ENCODE measurements around the gene CCDC121. TPM values are rescaled to one million over a fixed set of nuclear protein-coding genes. Genes with fewer than 3 reads are reported as not detected.
A peak's percentile ranks its signal among the peaks of the same experiment; 100 is the strongest.
"Not testable (repeated sequence)": the region's sequence is repeated elsewhere in the genome, so short reads cannot be mapped to it uniquely, and the experiment has no call there.

The CCDC121 gene
- total RNA-seq, 4 donors from 2014 or later = 2.7 to 6.2 (median 5.2) TPM

GRCh38 chr2:27638037-27638637 is 9.3 kb upstream of the CCDC121 start:
- Histone ChIP-seq H3K27me3 (no peaks in the 10 kb centered on the region), H3K4me1 (no peaks in the 10 kb centered on the region), H3K4me3 (no peak overlapping the region), H3K27ac (replicated peaks in 1 of 4) (no peak overlapping the region), H3K9me3 (no peaks in the 10 kb centered on the region), H3K36me3 (peaks cover 74 to 100% (median 92%) of the 10 kb centered on the region in 4 donors)
- DNase-seq (ENCODE audit: extremely low spot score) = no peak
- TF ChIP-seq POLR2AphosphoS5 (IDR thresholded peaks at IDR 0.05) = no peak
- 87% methylated on average over 3 of the region's 3 CpGs for WGBS
- intact Hi-C loops (cut with DNase I) = no loop called here

DNA sequence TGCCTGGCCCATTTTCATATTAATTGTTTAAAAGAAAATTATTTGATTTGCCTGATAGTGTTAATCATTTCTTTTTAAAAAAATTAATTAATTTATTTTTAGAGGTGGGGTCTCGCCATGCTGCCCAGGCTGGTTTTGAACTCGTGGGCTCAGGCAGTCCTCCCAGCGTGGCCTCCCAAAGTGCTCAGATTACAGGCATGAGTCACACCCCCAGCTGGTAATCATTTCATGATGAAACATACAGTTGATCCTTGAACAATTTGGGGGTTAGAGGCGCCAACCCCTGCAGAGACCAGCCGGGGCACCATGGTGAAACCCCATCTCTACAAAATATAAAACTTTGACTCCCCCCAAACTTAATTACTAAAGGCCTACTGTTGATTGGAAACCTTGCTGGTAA is 8.0 kb upstream of the CCDC121 start:
- no peaks in the 10 kb centered on the region for H3K4me1 ChIP-seq
- 92% methylated on average over 5 of the region's 5 CpGs for WGBS
- TF ChIP-seq POLR2AphosphoS5 (IDR thresholded peaks at IDR 0.05) = no peak
- no peak for TF ChIP-seq EP300 (IDR thresholded peaks at IDR 0.05)
- TF ChIP-seq, protein P1, sequence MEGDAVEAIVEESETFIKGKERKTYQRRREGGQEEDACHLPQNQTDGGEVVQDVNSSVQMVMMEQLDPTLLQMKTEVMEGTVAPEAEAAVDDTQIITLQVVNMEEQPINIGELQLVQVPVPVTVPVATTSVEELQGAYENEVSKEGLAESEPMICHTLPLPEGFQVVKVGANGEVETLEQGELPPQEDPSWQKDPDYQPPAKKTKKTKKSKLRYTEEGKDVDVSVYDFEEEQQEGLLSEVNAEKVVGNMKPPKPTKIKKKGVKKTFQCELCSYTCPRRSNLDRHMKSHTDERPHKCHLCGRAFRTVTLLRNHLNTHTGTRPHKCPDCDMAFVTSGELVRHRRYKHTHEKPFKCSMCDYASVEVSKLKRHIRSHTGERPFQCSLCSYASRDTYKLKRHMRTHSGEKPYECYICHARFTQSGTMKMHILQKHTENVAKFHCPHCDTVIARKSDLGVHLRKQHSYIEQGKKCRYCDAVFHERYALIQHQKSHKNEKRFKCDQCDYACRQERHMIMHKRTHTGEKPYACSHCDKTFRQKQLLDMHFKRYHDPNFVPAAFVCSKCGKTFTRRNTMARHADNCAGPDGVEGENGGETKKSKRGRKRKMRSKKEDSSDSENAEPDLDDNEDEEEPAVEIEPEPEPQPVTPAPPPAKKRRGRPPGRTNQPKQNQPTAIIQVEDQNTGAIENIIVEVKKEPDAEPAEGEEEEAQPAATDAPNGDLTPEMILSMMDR (IDR thresholded peaks at IDR 0.05) = no peak
- TF ChIP-seq POLR2A (IDR thresholded peaks at IDR 0.05; ENCODE audit: low read depth) = no peak
- no peaks in the 10 kb centered on the region for H3K9me3 ChIP-seq
- H3K36me3 ChIP-seq = peaks cover 64 to 100% (median 91%) of the 10 kb centered on the region in 4 donors
- intact Hi-C loops (cut with DNase I) = no loop called here
- no peaks in the 10 kb centered on the region for H3K27me3 ChIP-seq
- no peak overlapping the region for H3K27ac ChIP-seq (replicated peaks in 1 of 4)
- H3K4me3 ChIP-seq = no peak overlapping the region
- DNase-seq (ENCODE audit: extremely low spot score) = no peak

DNA sequence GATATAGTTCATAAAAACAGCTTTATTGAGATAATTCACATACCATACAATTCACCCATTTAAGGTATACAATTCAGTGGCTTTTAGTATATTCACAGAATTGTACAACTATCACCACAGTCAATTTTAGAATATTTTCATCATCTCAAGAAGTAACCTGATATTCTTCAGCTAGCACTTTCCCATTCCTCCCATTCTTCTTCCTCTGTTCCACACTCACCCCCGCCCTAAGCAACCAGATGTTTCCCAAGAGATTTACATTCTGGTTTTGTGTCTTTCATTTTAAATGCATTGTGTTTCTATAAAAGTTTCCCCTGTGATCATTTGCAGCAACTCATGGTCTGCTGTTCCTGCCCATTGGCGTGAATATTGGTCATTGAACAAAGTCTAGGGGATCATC is 5.5 kb upstream of the CCDC121 start:
- Histone ChIP-seq H3K9me3 (no peaks in the 10 kb centered on the region), H3K4me3 (no peak overlapping the region), H3K36me3 (peaks cover 54 to 94% (median 81%) of the 10 kb centered on the region in 4 donors), H3K27me3 (no peaks in the 10 kb centered on the region), H3K4me1 (peaks cover 9 to 15% (median 14%) of the 10 kb centered on the region in 4 donors), H3K27ac (replicated peaks in 1 of 4) (no peak overlapping the region)
- intact Hi-C loops (cut with DNase I) = no loop called here
- WGBS = 97% methylated on average over 2 of the region's 2 CpGs
- no peak for DNase-seq (ENCODE audit: extremely low spot score)
- TF ChIP-seq POLR2AphosphoS5 (IDR thresholded peaks at IDR 0.05) (no peak), POLR2A (IDR thresholded peaks at IDR 0.05; ENCODE audit: low read depth) (no peak), EP300 (IDR thresholded peaks at IDR 0.05) (no peak)
- TF ChIP-seq, protein P1 (IDR thresholded peaks at IDR 0.05) = no peak

GRCh38 chr2:27630257-27630656 is 1.4 kb upstream of the CCDC121 start:
- intact Hi-C loops (cut with DNase I); H3K27me3 ChIP-seq; H3K9me3 ChIP-seq; H3K27ac ChIP-seq (replicated peaks in 1 of 4); H3K4me3 ChIP-seq; DNase-seq (ENCODE audit: extremely low spot score): not testable (repeated sequence)
- WGBS = 95% methylated on average over 2 of the region's 2 CpGs
- peaks cover 22 to 53% (median 43%) of the 10 kb centered on the region in 4 donors for H3K36me3 ChIP-seq
- H3K4me1 ChIP-seq = peaks cover 21 to 32% (median 29%) of the 10 kb centered on the region in 4 donors

DNA sequence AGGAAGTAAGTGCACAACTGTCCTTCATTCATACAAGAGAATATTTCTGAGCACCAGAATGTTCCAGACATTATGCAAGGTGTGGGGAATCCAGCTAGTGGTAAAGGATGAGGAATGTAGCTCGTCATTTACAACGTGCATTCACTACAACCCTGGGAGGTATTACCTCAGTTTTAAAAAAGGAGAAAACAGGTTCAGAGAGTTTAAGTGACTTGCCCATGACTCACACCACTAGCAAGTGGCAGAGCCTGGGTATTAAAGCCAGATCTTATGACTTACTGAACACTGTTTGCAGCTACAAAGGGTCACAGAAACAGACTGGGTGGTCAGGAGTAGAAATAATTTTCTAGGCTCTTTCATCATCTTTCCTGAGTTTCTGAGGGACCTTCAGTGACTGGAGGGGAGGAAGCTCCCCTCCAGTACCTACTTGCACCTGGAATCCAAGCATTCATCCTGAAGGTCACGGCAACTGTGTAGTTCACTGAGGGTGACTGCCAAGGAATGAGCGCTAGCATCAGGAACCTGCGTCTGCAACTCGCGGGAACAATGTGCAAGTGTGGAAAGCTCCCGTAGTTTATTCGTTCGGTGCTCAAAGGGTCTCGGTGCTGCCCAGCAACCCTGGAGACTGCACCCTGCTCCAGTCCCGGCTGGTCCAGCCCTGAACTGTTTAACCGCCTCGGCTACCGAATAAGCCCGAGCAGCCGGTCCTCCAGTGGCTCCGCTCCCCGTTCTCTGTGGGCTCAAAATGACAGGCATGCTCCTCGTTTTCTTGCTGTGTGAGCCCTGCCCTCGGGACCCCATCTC is 647 bp downstream of the CCDC121 start:
- Histone ChIP-seq H3K36me3 (peaks cover 14 to 48% (median 28%) of the 10 kb centered on the region in 4 donors), H3K27me3 (no peaks in the 10 kb centered on the region), H3K4me3 (peak overlapping the region; percentile 67 to 83 (median 76)), H3K4me1 (peaks cover 21 to 32% (median 29%) of the 10 kb centered on the region in 4 donors), H3K27ac (replicated peaks in 1 of 4) (peak overlapping the region; percentile 70 to 78 (median 73)), H3K9me3 (no peaks in the 10 kb centered on the region)
- no peak for TF ChIP-seq POLR2A (IDR thresholded peaks at IDR 0.05; ENCODE audit: low read depth)
- TF ChIP-seq, protein P1 (IDR thresholded peaks at IDR 0.05) = no peak
- no peak for TF ChIP-seq POLR2AphosphoS5 (IDR thresholded peaks at IDR 0.05)
- no peak for TF ChIP-seq EP300 (IDR thresholded peaks at IDR 0.05)
- DNase-seq (ENCODE audit: extremely low spot score) = no peak
- intact Hi-C loops (cut with DNase I) = no loop called here
- 4% methylated on average over 10 of the region's 21 CpGs for WGBS

DNA sequence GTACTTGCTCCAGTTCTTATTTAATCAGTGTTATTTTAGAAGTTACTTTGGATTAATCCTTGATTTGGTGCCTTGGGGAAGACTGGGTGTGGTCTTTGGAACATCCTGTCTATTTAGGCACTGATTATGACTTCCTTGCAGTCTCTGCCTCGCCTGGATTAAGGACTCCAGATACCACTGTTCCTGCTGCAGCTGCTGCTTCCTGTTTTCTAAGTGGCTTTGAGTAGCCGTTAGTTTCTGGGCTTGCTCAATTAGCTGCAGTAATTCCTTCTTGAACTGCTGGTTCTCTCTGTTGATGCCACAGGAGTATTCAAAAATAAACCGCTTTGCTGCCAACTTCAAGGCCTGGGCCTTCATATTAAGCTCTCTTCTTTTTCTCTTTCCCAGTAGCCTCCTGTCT is 1.9 kb downstream of the CCDC121 start:
- peaks cover 13 to 48% (median 31%) of the 10 kb centered on the region in 4 donors for H3K36me3 ChIP-seq
- H3K9me3 ChIP-seq; H3K4me3 ChIP-seq; H3K27me3 ChIP-seq; intact Hi-C loops (cut with DNase I); DNase-seq (ENCODE audit: extremely low spot score): not testable (repeated sequence)
- H3K4me1 ChIP-seq = peaks cover 21 to 32% (median 29%) of the 10 kb centered on the region in 4 donors
- WGBS = 73% methylated on average over 3 of the region's 3 CpGs
- peak overlapping the region in 1 of 4 donors; percentile 19 for H3K27ac ChIP-seq (replicated peaks in 1 of 4)

DNA sequence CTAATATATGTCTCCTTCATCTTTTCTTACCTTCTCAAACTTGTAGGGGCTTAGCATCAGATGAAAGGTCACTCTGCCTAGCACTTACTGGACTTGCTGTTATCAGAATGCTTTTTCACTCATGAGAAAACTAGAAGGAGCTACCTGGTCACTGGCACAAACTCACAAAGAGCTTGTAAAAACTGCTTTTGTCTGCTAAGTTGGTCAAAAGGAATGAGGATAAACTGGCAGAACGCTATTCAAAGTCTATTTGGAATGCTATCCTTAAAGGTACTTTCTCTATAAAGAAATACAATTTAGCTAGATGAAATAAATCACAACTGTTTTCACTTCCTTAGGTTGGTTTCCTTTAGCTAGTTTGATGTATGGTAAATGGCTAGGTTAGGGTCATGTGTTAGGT is 2.5 kb downstream of the CCDC121 start:
- DNase-seq (ENCODE audit: extremely low spot score); H3K27ac ChIP-seq (replicated peaks in 1 of 4); H3K9me3 ChIP-seq; intact Hi-C loops (cut with DNase I); H3K27me3 ChIP-seq; H3K4me3 ChIP-seq: not testable (repeated sequence)
- H3K4me1 ChIP-seq = peaks cover 21 to 32% (median 29%) of the 10 kb centered on the region in 4 donors
- peaks cover 14 to 48% (median 32%) of the 10 kb centered on the region in 4 donors for H3K36me3 ChIP-seq
- 95% methylated on average over 1 of the region's 1 CpG for WGBS
